ENCODE results near the gene ZNF185. TPM values are rescaled to one million over a fixed set of nuclear protein-coding genes. Genes with fewer than 3 reads are reported as not detected.

The ZNF185 gene
- total and polyA plus RNA-seq, 9 of the 15 experiments (the other 6 are each of a cell fraction or from before 2014, with no cell fraction given): 0.08 to 1.1 (median 0.22) TPM

- H3K9me1 ChIP-seq (ENCODE audit: control insufficient read depth, insufficient read depth, low read length): peaks cover 3% of the 10 kb centered on the region
- H3K9me3 ChIP-seq (replicated peaks; ENCODE audit: control insufficient read depth, insufficient read depth, low read depth, low read length): no peaks in the 10 kb centered on the region
- CTCF ChIA-PET (ENCODE audit: low intra/inter-chr PET ratio): interaction anchor here (0.7 kb wide), 2 partner anchors 125 to 435 kb away, joined by 3 to 6 read pairs; no protein-coding TSS in a partner anchor
- BruUV-seq (replicated peaks): no TSS peak
- H3K79me2 ChIP-seq (ENCODE audit: control insufficient read depth, insufficient read depth, low read length): no peaks in the 10 kb centered on the region
- peaks cover 30 to 72% of the 10 kb centered on the region in 2 experiments; a peak in 4 of 5 replicates for H3K27me3 ChIP-seq (ENCODE audit: control insufficient read depth in 2 of 2, insufficient read depth in 2 of 2, low read length in 2 of 2)
- in situ Hi-C loops (cut with MboI): no loop called here
- no peak for FAIRE-seq
- no peak for ATAC-seq
- no peak overlapping the region for H2AFZ ChIP-seq (ENCODE audit: low read depth, low read length)
- peaks cover 0 to 18% of the 10 kb centered on the region in 2 experiments; a peak in 3 of 5 replicates for H3K4me1 ChIP-seq (replicated peaks in 1 of 2; ENCODE audit: control insufficient read depth in 2 of 2, insufficient read depth in 2 of 2, low read length in 2 of 2)
- WGBS (ENCODE audit: insufficient coverage, low coverage, missing lambda C conversion rate): 16% methylated on average over 7 of the region's 8 CpGs
- H3K9ac ChIP-seq (ENCODE audit: insufficient read depth in 1 of 2, low read depth in 2 of 2, low read length in 2 of 2): no peak overlapping the region
- H4K20me1 ChIP-seq (replicated peaks; ENCODE audit: control insufficient read depth, insufficient read depth, low read length): peaks cover 13% of the 10 kb centered on the region; the same call in 1 of the 2 replicates
- POLR2A ChIA-PET: no interaction called here
- H3K27ac ChIP-seq (ENCODE audit: extremely low read depth, low read depth, low read length): no peak overlapping the region
- intact Hi-C loops (cut with micrococcal nuclease): no loop called here
- no peak overlapping the region for H3K4me2 ChIP-seq (ENCODE audit: insufficient read depth, low read length)
- no peak for DNase-seq (ENCODE audit: extremely low read depth in 1 of 4, low spot score in 3 of 4)
- TF ChIP-seq CTCF (IDR thresholded peaks at IDR 0.05 in 2 of 3, conservative IDR thresholded peaks at IDR 0.05 in 1 of 3; ENCODE audit: insufficient read depth in 2 of 3, low read depth in 1 of 3, low read length in 3 of 3): no peak
- peak; percentile 55 for TF ChIP-seq ZNF316 (IDR thresholded peaks at IDR 0.05)
- TF ChIP-seq C11orf30 (IDR thresholded peaks at IDR 0.05; ENCODE audit: low read depth): peak; percentile 18; the same call in 1 of the 2 replicates
- no peak overlapping the region for H3K4me3 ChIP-seq
- H3K36me3 ChIP-seq (ENCODE audit: control insufficient read depth, insufficient read depth, low read length): no peaks in the 10 kb centered on the region
Observed at GRCh38 chrX:152900937-152901445, 3.1 kb downstream of the ZNF185 start.
